KBM-7 (cell line): ENCODE results near the gene PLEKHO1.
"Not testable (repeated sequence)": the region's sequence is repeated elsewhere in the genome, so short reads cannot be mapped to it uniquely, and the experiment has no call there.

Experiments
- DNase-seq: peaks from one replicate; pipeline ENCODE4 v3.0.0-alpha.2; 2015
- in situ Hi-C: fragments of 300-500 bp; cut with MboI; formaldehyde crosslinking; loops from 2 replicates; pipeline ENCODE4 v1.14.3; 2020; ENCODE audit warnings: low sequenced_read_pairs, low pct_unique_long_range_greater_than_20kb, mixed read lengths

The PLEKHO1 gene

GRCh38 chr1:150208460-150208859 lies 58.7 kb downstream of the PLEKHO1 start:
- in situ Hi-C loops, DNase-seq: not testable (repeated sequence)
